SU-DHL-6 (cell line): ENCODE data around the gene FGD4.

Experiments
- CTCF ChIP-seq: fragments of 200-600 bp; sonication (generic); IDR thresholded peaks from one replicate; pipeline ENCODE4 v1.5.1; 2017; ENCODE audit warnings: antibody characterized with exemption, mild to moderate bottlenecking, low read length, moderate library complexity; ENCODE audit not compliant: insufficient read depth, poor library complexity, severe bottlenecking
- EZH2phosphoT487 ChIP-seq: fragments of 200-600 bp; sonication (generic), shearing (Covaris generic); conservative IDR thresholded peaks from 2 replicates; pipeline ENCODE4 v1.6.1; 2018; ENCODE audit warnings: mild to moderate bottlenecking, antibody characterized with exemption, low read length, moderate library complexity, mixed read lengths

DNA sequence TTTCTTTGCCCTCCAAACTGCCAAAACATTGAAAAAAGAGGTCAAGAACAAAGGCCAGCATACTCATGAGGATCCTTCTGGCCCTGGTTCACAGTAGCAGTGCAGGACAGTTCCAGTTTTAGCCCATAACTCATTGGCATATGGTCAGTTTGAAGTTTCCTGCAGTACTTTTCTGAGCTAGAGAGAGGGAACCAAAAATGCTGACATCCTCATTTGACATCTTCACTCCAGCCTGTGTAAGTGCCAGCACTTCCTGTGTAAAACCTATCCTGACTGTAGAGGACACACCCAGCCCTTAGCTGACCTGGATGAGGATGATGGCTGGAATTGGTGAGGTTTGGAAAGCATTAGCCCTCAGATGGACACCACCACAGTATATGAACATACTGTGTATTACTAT is 84.1 kb downstream of the FGD4 start:
- TF ChIP-seq CTCF (no peak), EZH2phosphoT487 (no peak)
